Skin epidermis (tissue), 12 donors: ENCODE measurements around the gene GLRA1.

Source experiments
- H3K27ac ChIP-seq, 21 experiments: fragments of 200-600 bp; sonication (generic) in 11 of 21; one replicate each; pipeline ENCODE4 v1.5.0; 2020; ENCODE audit warnings: mild to moderate bottlenecking in 3 of 21, inconsistent platforms in 2 of 21, moderate library complexity in 2 of 21
- H3K4me3 ChIP-seq, 7 experiments: fragments of 200-600 bp; sonication (generic) in 2 of 7; one replicate each; pipeline ENCODE4 v1.5.0; 2020; ENCODE audit warnings: inconsistent platforms in 2 of 7, mild to moderate bottlenecking in 2 of 7, moderate library complexity in 1 of 7

GLRA1 gene

DNA sequence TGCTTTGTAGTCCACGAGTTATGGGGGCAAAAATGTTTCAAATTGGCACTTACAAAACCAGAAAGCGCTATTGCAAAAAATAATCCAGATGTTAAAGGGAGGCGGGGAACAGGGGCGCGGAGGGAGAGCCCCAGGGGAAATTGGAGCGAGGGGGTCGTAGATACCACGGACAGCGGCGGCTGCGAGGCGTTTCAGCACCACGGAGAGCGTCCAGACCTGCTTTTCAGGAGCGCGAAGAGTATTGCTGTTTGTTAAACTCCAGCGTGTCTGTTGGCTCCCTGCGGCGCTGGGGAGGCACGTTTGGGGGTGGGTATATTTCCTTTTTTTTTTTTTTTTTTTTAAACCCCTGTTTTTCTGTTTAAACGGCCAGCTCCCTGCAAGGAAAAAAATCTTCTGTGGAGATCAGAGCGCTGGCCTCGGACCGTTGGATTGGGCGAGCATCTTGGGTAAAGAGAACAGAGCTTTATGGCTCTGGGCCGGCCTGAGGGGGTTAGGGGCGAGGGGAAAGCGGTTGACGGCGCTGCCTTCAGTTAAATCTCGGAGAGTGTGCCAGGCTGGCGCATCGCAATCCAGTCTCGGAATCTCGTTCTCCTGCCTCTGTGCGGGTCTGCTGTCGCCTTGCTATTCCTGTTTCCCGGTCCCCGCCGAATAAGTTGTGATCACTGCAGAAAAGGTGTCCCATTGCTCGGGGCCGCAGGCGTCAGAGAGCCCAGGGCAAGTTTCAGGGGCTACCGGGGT is at the start of gene GLRA1:
Gene GLRA1, minus strand, starts transcription at position 288 of the 738 bp plus-strand sequence. CDS start 302 bp downstream, outside the sequence.
- no peak within 1 kb of the TSS for H3K4me3 ChIP-seq
- no peak within 1 kb of the TSS for H3K27ac ChIP-seq

DNA sequence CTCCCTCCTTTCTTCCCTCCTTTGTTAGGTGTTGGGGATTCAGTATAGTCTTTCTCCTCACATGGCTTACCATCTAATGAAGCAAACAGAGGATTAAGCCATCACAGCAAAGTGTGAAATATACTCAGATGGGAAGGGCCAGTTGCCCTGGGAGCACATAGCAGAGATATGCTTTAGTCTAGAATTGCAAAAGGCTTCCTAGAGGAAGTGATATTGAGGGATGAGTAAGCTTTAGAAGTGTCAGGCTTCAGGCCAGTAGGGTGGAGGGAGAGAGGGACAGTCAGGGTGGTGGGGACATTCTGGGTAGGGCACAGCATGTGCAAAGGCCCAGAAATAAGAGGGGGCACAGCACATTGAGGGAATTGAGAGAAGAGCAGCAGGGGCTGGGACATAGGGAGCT is 46.2 kb upstream of the GLRA1 start:
- no peak overlapping the region for H3K27ac ChIP-seq
- no peak overlapping the region for H3K4me3 ChIP-seq

GRCh38 chr5:151967865-151968264 is 43.2 kb upstream of the GLRA1 start:
- H3K4me3 ChIP-seq, result no peak overlapping the region

DNA sequence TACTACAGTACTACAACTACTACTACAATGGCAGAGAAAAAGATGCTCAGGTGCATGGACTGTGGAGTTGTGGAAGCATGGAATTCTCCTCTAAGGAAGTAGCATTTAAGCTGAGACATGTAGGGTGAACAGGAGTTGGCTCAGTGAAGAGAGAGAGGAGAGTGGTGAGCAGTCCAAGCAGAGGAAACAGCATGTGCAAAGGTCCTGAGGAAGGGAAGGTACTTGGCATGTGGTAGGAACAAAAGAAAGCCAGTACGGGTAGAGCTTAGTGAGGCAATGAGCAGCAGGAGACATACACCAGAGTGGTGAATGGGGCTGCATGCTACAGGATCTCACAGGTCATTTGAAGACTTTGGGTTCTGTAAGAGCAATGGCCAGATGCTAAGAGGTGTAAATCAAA is 41.4 kb upstream of the GLRA1 start:
- Histone ChIP-seq H3K27ac (no peak overlapping the region), H3K4me3 (no peak overlapping the region)

More at GRCh38 chr5:151967865-151968264, 43.2 kb upstream of the GLRA1 start:
- H3K27ac ChIP-seq, result no peak overlapping the region

DNA sequence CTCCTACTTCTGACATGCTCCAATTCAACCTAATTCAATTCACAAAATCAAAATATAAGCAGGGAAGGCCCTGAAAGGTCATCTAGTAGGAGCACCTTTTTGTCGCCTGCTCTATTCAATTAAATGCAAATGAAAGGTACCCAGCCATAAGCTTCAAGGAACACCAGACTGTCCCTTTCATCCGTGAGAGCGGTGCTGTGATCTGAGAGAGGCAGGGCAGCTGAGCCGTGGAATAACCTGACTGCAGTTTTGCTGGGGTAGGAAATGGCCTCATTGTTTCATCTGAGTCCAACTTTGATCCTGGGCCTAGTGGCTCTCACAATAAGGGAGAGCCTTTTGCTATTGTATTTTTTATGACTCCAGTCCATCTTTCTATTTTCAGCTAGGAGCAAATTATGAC is 39.8 kb upstream of the GLRA1 start:
- Histone ChIP-seq H3K27ac (no peak overlapping the region), H3K4me3 (no peak overlapping the region)

- Histone ChIP-seq H3K4me3 (no peak overlapping the region), H3K27ac (no peak overlapping the region)
These were observed 36.9 kb upstream of the GLRA1 start for GRCh38 chr5:151961557-151961956.

DNA sequence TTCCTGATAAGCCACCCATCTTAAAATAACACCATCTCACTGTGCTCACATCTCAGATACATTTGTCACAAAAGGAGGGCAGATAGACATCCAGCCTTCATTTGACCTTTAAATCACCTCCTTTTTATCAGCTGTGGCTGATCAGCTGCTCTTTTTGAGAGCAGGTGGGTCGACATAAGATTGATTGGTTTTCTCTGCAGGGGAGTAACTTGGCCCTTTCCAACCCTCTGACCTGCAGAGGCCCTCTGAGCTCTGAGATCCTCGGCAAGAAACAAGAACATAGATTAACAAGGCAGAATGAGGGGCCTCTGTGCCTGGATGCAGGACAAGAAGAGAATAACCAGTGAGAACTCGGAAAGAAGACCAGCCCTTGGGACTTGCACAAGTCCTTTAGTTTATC is 33.5 kb upstream of the GLRA1 start:
- H3K4me3 ChIP-seq, result no peak overlapping the region

GRCh38 chr5:151956725-151957124 is 32.1 kb upstream of the GLRA1 start:
- Histone ChIP-seq H3K4me3 (no peak overlapping the region), H3K27ac (no peak overlapping the region)

More for the DNA sequence above, 33.5 kb upstream of the GLRA1 start:
- H3K27ac ChIP-seq, result no peak overlapping the region

- Histone ChIP-seq H3K27ac (no peak overlapping the region), H3K4me3 (no peak overlapping the region)
These were observed 29.6 kb upstream of the GLRA1 start for GRCh38 chr5:151954255-151954654.

DNA sequence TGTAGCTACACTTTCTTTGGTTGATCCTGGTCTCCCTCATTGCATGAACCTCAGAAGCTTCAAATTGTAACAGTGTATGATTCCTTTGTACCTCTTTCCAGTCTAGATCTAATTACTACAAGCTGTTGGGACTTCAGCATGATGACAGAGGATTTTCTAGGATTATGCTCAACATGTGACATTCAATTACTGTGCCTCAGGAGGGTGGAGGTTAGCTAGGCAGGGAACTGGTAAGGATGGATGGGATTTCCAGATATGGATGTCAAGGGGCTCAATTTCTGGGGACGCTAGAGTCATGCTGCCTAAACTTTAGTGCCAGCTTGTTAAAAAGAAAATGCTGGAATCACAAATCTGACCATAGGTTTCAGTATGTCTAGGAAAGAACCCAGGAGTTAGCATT is 29.2 kb upstream of the GLRA1 start:
- no peak overlapping the region for H3K4me3 ChIP-seq

GRCh38 chr5:151952238-151952637 is 27.6 kb upstream of the GLRA1 start:
- Histone ChIP-seq H3K27ac (no peak overlapping the region), H3K4me3 (no peak overlapping the region)

More for the DNA sequence above, 29.2 kb upstream of the GLRA1 start:
- H3K27ac ChIP-seq, result no peak overlapping the region

DNA sequence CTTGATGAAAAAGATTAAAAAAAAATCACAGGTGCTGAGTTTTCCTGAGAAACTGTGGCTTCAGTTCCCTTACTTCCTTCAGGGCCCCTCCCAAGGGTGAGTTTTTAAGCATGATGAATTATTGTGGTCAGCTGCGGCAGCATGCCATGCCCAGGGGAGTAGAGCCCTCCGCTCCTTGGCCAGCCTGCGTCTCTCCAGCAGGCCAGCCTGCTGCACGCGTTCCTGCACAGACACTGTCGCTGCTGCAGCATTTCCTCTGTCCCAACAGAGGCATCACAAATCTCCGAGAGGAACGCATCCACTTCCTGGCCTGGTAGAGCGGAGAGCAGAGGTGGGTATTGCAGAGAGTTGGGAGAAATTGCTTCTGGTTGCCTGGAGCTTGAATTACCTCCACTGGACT is 26.1 kb upstream of the GLRA1 start:
- H3K4me3 ChIP-seq, result no peak overlapping the region
- no peak overlapping the region for H3K27ac ChIP-seq

GRCh38 chr5:151949701-151950308 is 25.2 kb upstream of the GLRA1 start:
- H3K4me3 ChIP-seq, result no peak overlapping the region
- no peak overlapping the region for H3K27ac ChIP-seq

DNA sequence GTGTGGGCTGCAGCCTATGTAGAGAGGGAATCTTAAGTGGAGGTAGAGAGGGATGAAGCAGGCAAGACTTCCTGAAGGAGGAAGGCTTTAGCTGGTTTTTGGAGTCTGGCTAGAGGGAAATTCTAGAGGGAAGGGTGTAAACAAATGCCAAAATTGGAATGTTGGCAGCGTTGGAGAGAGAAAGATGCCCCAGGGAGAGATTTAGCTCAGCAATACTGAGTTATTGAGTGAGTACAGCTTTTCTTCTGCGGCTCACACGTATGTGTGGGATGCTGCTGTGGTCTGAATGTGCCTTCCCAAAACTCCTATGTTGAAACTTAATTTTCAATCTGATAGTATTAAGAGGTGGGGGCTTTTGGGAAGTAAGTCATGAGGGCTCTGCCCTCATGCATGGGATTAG is 24.5 kb upstream of the GLRA1 start:
- H3K27ac ChIP-seq, result no peak overlapping the region
- no peak overlapping the region for H3K4me3 ChIP-seq

- Histone ChIP-seq H3K4me3 (no peak overlapping the region), H3K27ac (no peak overlapping the region)
These were observed 23.4 kb upstream of the GLRA1 start for GRCh38 chr5:151947931-151948608.

GRCh38 chr5:151937851-151938250 is 13.2 kb upstream of the GLRA1 start:
- H3K27ac ChIP-seq, result no peak overlapping the region
- no peak overlapping the region for H3K4me3 ChIP-seq

GRCh38 chr5:151935135-151935695 is 10.6 kb upstream of the GLRA1 start:
- H3K27ac ChIP-seq, result no peak overlapping the region

GRCh38 chr5:151931260-151931659 is 6.6 kb upstream of the GLRA1 start:
- Histone ChIP-seq H3K27ac (no peak overlapping the region), H3K4me3 (no peak overlapping the region)

More at GRCh38 chr5:151935135-151935695, 10.6 kb upstream of the GLRA1 start:
- no peak overlapping the region for H3K4me3 ChIP-seq

DNA sequence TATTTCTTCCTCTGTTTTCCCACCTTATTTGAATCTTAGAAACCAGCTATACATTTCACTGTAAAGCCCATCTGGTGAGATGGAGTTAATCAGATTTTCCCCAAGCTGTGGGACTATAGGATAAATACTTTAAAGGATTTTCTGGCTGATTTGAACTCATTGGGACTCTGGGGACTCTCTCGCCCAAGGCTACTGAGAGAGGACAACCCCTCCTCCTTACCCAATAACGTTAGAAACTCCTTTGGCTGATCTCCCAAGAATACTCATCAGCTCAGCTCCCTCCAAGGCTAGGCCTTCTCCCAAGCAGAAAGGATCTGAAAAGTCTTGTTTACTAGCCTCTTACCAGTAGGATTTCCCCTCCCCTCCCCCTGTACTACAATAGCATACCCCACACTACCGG is 1.5 kb upstream of the GLRA1 start:
- H3K4me3 ChIP-seq, result no peak overlapping the region
- H3K27ac ChIP-seq, result no peak overlapping the region

DNA sequence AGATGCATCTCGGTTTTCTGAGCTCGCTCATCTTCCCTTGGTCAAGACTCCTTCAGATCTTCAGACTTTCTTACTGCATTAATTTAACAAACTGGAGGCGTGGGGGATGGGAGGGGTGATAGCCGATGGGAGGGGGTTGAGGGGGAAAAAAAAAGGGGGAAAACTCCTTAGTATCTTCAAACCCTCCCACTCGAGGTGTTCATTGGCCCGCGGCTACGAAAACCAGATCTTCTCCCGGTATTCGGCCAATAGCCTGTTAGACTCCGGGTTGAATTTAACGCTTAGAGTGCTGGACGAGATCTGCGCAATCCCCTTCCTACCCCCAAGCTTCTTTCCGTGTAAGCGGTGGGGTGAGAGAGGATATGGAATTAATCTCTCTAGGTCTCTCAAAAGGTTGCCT is 689 bp upstream of the GLRA1 start:
- Histone ChIP-seq H3K4me3 (no peak overlapping the region), H3K27ac (no peak overlapping the region)
